Neural crest cell (in vitro differentiated cells): ENCODE measurements around the gene ACKR3. TPM values are rescaled to one million over a fixed set of nuclear protein-coding genes. Genes with fewer than 3 reads are reported as not detected.

Experiments used
- DNase-seq: peaks from one replicate; pipeline ENCODE4 v3.0.0; 2021; ENCODE audit warnings: low read depth, mixed read lengths, low spot score
- H3K27ac Mint-ChIP-seq: one replicate; pipeline ENCODE4 v1.8.0; 2021; ENCODE audit warnings: mild to moderate bottlenecking, mixed read lengths; ENCODE audit not compliant: unreplicated experiment
- H3K27me3 Mint-ChIP-seq: 2 replicates; pipeline ENCODE4 v1.8.0; 2021; ENCODE audit warnings: low read depth, mild to moderate bottlenecking, mixed read lengths
- H3K36me3 Mint-ChIP-seq: 2 replicates; pipeline ENCODE4 v1.8.0; 2021; ENCODE audit warnings: low read depth, mild to moderate bottlenecking, mixed read lengths
- H3K4me1 Mint-ChIP-seq: 2 replicates; pipeline ENCODE4 v1.8.0; 2021; ENCODE audit warnings: mixed read lengths
- H3K4me3 Mint-ChIP-seq: one replicate; pipeline ENCODE4 v1.8.0; 2021; ENCODE audit warnings: mild to moderate bottlenecking, mixed read lengths
- H3K9me3 Mint-ChIP-seq: 2 replicates; pipeline ENCODE4 v1.8.0; 2021; ENCODE audit warnings: mixed read lengths
- CTCF ChIP-seq: fragments of 200-600 bp; sonication (generic); conservative IDR thresholded peaks from 2 replicates; pipeline ENCODE4 v1.5.0; 2021; ENCODE audit warnings: antibody characterized with exemption, mild to moderate bottlenecking
- long read RNA-seq: library from polyadenylated mRNA; unstranded; transcript quantifications from one replicate; pipeline ENCODE4 v2.0.0, GENCODE V29; 2020
- total RNA-seq: library from RNA; stranded (reverse); gene quantifications from 2 replicates; pipeline ENCODE4 v1.2.1, GENCODE V29; 2021

The ACKR3 gene
- 24.5 and 26.2 TPM in 2 replicates for total RNA-seq
- long read RNA-seq, transcript ACKR3-201 (2 exons, 2,203 nt): major isoform, 12 of 16 reads
- long read RNA-seq, partial matches to known transcripts: 0 of 16 reads
- long read RNA-seq, other reads (novel, unspliced or antisense): 4 of 16 reads

DNA sequence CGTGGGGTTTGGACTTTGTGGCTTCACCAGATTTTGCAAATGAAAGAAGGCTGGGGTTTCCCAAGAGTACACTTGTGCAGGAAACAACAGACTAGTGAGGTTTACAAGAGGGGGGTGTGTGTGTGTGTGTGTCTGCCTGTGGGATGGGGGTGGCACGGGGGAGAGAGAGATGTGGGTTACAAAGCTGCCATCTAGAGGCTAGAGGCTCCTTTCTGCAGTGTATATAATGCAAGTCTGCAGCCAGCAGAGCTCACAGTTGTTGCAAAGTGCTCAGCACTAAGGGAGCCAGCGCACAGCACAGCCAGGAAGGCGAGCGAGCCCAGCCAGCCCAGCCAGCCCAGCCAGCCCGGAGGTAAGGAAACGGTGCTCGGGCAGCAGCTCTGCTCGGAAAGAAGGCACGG, at the start of gene ACKR3:
Gene ACKR3, plus strand, starts transcription at position 253 of the 401 bp plus-strand sequence. CDS start 10,641 bp downstream, outside the sequence.
- peak; percentile 51 for TF ChIP-seq CTCF
- Mint-ChIP-seq H3K4me1 (peaks cover 78% of the 10 kb centered on the region), H3K27ac (peak within 1 kb of the TSS; percentile 38), H3K4me3 (peak within 1 kb of the TSS; percentile 88), H3K27me3 (peaks cover 38% of the 10 kb centered on the region), H3K9me3 (no peaks in the 10 kb centered on the region), H3K36me3 (peaks cover 3% of the 10 kb centered on the region)
- peak; percentile 56 for DNase-seq

DNA sequence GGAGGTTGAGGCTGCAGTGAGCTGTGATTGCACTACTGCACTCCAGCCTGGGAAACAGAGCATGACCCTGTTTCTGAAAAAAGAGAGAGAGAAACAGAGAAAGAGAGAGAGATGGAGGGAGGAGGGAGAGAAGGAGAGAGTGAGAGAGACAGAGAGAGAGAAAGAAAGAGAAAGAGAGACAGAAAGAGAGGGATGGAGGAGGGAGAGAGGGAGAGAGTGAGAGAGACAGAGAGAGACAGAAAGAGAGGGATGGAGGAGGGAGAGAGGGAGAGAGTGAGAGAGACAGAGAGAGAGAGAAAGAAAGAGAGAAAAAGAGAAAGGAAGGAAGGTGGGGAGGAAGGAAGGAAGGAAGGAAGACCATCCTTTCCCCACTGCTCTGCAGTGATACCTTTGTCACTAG, 48.1 kb upstream of the ACKR3 start:
- no peak for TF ChIP-seq CTCF
- DNase-seq: no peak
- H3K27ac Mint-ChIP-seq: no peak overlapping the region
- no peak overlapping the region for H3K4me3 Mint-ChIP-seq
- H3K27me3 Mint-ChIP-seq: peaks cover 12% of the 10 kb centered on the region
- H3K36me3 Mint-ChIP-seq: no peaks in the 10 kb centered on the region
- no peaks in the 10 kb centered on the region for H3K9me3 Mint-ChIP-seq
- peaks cover 5% of the 10 kb centered on the region for H3K4me1 Mint-ChIP-seq

DNA sequence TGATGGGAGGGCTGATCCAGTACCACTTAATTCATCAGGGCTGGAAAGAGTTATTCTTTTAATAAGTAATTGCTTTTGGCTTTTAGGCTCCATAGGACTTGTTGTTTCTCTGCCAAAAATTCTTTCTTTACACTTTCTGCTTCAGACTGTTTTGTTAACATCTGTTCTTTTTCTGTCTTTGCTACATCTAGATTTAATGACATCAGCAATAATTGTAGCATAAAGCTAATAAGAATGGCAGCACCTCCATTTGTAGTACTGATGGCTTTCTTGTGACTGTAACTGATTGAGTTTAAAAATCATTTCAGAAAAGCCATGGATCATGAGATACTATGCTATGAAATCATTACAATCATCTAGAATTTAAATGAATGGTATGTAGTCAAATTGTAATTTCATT, 46.4 kb upstream of the ACKR3 start:
- TF ChIP-seq CTCF: no peak
- H3K4me3 Mint-ChIP-seq: no peak overlapping the region
- no peaks in the 10 kb centered on the region for H3K4me1 Mint-ChIP-seq
- H3K36me3 Mint-ChIP-seq: no peaks in the 10 kb centered on the region
- H3K27ac Mint-ChIP-seq: no peak overlapping the region
- H3K27me3 Mint-ChIP-seq: peaks cover 12% of the 10 kb centered on the region
- no peak for DNase-seq
- H3K9me3 Mint-ChIP-seq: no peaks in the 10 kb centered on the region

DNA sequence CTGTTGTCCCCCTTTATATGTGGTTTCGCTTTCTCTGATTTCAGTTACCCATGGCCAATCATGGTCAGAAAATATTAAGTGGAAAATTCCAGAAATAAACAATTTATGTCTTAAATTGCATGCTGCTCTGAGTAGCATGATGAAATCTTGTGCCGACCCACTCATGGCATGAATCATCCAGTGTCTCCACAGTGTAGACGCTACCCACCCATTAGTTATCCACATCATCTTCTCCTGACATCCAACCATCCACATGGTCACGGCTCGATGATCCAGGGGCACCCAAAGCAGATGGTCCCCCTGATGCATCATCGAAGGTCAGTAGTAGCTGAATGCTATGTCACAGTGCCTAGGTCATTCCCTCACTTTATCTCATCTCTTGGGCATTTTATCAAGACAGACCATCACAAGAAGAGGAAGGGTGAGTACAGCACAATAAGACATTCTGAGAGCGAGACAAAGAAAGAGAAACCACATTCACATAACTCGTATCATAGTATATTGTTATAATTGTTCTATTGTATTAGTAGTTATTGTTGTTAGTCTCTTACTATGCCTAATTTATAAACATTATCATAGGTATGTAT, 44.1 kb upstream of the ACKR3 start:
- Mint-ChIP-seq H3K9me3 (no peaks in the 10 kb centered on the region), H3K4me3 (no peak overlapping the region), H3K27ac (no peak overlapping the region), H3K36me3 (no peaks in the 10 kb centered on the region), H3K4me1 (peaks cover 6% of the 10 kb centered on the region), H3K27me3 (peaks cover 7% of the 10 kb centered on the region)
- DNase-seq: no peak
- TF ChIP-seq CTCF: no peak

DNA sequence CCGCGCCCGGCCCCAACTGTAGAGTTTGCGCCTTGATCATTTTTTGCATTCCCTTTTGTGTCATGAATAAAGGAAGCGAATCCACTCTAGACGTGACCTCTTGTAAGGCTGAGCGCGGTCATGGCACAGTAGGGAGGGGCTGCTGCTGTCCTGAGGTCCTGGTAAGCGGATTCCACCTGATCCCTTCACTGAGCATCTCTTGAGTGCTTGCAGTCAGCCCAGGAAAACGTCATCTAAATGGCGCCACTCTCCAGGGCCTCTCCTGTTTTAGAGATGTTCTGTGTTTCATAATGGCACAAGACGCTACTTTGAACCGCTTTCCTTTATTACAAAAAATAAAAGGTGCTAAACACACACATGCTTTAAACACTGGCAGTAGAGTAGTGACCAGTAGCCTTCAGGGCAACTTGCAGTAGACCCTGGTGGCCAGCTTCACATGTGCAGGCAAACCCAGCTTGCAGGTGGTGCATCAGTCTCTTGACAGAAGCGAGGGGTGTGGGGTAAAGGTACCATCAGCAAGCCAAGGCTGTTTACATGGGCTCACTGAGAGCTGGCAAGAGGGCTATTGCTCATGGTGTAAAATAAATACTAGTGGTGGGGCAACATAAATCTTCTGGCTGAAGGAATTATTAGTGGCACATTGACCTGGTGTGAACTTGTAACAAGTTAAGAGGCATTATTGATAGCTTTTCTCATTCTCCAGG, 43.0 kb upstream of the ACKR3 start:
- peak; percentile 17 for TF ChIP-seq CTCF
- DNase-seq: no peak
- no peak overlapping the region for H3K4me3 Mint-ChIP-seq
- H3K4me1 Mint-ChIP-seq: peaks cover 6% of the 10 kb centered on the region
- no peaks in the 10 kb centered on the region for H3K9me3 Mint-ChIP-seq
- H3K27ac Mint-ChIP-seq: no peak overlapping the region
- H3K27me3 Mint-ChIP-seq: peaks cover 3% of the 10 kb centered on the region
- H3K36me3 Mint-ChIP-seq: no peaks in the 10 kb centered on the region
